GM10847 (cell line): ENCODE results near the gene SYNM.

Experiments
- POLR2A ChIP-seq: IDR thresholded peaks from 2 replicates; pipeline ENCODE4 v1.6.1; 2011; ENCODE audit not compliant: insufficient read length; ENCODE audit errors: extremely low read depth

SYNM gene

GRCh38 chr15:99076555-99077308, 28.1 kb upstream of the SYNM start:
- no peak for TF ChIP-seq POLR2A

- TF ChIP-seq POLR2A, result no peak
Observed at GRCh38 chr15:99082798-99083197, 22.1 kb upstream of the SYNM start.

- TF ChIP-seq POLR2A, result no peak
Observed at GRCh38 chr15:99084965-99085364, 19.9 kb upstream of the SYNM start.

- no peak for TF ChIP-seq POLR2A
Observed at GRCh38 chr15:99085413-99086326, 19.2 kb upstream of the SYNM start.

GRCh38 chr15:99086327-99086667, 18.6 kb upstream of the SYNM start:
- TF ChIP-seq POLR2A, result no peak

- TF ChIP-seq POLR2A, result no peak
Observed at GRCh38 chr15:99087405-99087943, 17.4 kb upstream of the SYNM start.

- no peak for TF ChIP-seq POLR2A
Observed at GRCh38 chr15:99090011-99090699, 14.7 kb upstream of the SYNM start.

- no peak for TF ChIP-seq POLR2A
Observed at GRCh38 chr15:99090938-99091337, 13.9 kb upstream of the SYNM start.

GRCh38 chr15:99092554-99093172, 12.2 kb upstream of the SYNM start:
- no peak for TF ChIP-seq POLR2A

- no peak for TF ChIP-seq POLR2A
Observed at GRCh38 chr15:99095626-99096025, 9.3 kb upstream of the SYNM start.

- TF ChIP-seq POLR2A, result no peak
Observed at GRCh38 chr15:99096173-99096893, 8.5 kb upstream of the SYNM start.

GRCh38 chr15:99096894-99097426, 7.9 kb upstream of the SYNM start:
- no peak for TF ChIP-seq POLR2A

- no peak for TF ChIP-seq POLR2A
Observed at GRCh38 chr15:99097441-99098410, 7.2 kb upstream of the SYNM start.
